ENCODE data around the gene AVL9.

DNA sequence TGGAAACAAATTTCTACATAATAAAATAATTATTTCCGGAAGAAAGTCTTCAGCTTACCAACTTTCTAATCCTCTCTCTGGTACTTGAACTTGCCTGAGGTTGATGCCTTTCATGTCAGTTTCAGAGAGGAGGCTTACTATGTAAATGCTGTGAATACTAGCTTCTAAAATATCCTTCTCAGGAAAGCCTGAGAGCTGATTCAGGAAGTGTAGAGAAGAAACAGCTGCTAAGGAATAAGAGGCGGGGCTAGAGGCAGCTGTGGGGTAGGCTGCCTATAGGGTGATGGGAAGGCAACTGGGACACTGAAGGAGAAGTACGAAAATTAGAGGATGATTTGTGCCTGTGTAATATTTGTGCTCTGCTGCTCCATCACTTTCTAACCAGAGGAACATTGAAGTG, 69.3 kb downstream of the AVL9 start:
- TF ChIP-seq, protein P1, sequence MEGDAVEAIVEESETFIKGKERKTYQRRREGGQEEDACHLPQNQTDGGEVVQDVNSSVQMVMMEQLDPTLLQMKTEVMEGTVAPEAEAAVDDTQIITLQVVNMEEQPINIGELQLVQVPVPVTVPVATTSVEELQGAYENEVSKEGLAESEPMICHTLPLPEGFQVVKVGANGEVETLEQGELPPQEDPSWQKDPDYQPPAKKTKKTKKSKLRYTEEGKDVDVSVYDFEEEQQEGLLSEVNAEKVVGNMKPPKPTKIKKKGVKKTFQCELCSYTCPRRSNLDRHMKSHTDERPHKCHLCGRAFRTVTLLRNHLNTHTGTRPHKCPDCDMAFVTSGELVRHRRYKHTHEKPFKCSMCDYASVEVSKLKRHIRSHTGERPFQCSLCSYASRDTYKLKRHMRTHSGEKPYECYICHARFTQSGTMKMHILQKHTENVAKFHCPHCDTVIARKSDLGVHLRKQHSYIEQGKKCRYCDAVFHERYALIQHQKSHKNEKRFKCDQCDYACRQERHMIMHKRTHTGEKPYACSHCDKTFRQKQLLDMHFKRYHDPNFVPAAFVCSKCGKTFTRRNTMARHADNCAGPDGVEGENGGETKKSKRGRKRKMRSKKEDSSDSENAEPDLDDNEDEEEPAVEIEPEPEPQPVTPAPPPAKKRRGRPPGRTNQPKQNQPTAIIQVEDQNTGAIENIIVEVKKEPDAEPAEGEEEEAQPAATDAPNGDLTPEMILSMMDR (IDR thresholded peaks at IDR 0.05; ENCODE audit: poor library complexity) = no peak
- no peak for TF ChIP-seq EZH2phosphoT487 (IDR thresholded peaks at IDR 0.05; ENCODE audit: low read depth, severe bottlenecking, unreplicated experiment)

Data from hepatocyte (in vitro differentiated cells).